RWPE2 (cell line): ENCODE results near the gene LYL1.

Experiments
- ATAC-seq: fragments of 200-7000 bp; cut with Tn5 transposase; 3 replicates; pipeline ENCODE4 v1.9.1; 2021; ENCODE audit warnings: low read depth
- DNase-seq: peaks from one replicate; pipeline ENCODE4 v3.0.0-alpha.2; 2020; ENCODE audit warnings: low spot score
- H3K27ac ChIP-seq: fragments of 450-650 bp; 2 replicates; pipeline ENCODE4 v1.5.1; 2017; ENCODE audit warnings: mild to moderate bottlenecking; ENCODE audit not compliant: poor library complexity, severe bottlenecking
- H3K27me3 ChIP-seq: fragments of 250-450 bp; sonication (Bioruptor Pico); 2 replicates; pipeline ENCODE4 v1.5.1; 2021; ENCODE audit warnings: mild to moderate bottlenecking, moderate library complexity; ENCODE audit not compliant: insufficient read depth, poor library complexity, severe bottlenecking
- H3K36me3 ChIP-seq: fragments of 250-450 bp; sonication (Bioruptor Pico); 2 replicates; pipeline ENCODE4 v1.5.1; 2020; ENCODE audit warnings: low read depth, mild to moderate bottlenecking, moderate library complexity
- H3K4me1 ChIP-seq: fragments of 250-450 bp; sonication (Bioruptor Pico); 2 replicates; pipeline ENCODE4 v1.5.1; 2021; ENCODE audit warnings: mild to moderate bottlenecking, moderate library complexity; ENCODE audit not compliant: insufficient read depth, poor library complexity, severe bottlenecking
- H3K4me3 ChIP-seq: fragments of 250-450 bp; sonication (Bioruptor Pico); 2 replicates; pipeline ENCODE4 v1.5.1; 2021; ENCODE audit warnings: mild to moderate bottlenecking, moderate library complexity; ENCODE audit not compliant: severe bottlenecking
- H3K9me3 ChIP-seq: fragments of 250-450 bp; sonication (Bioruptor Pico); 2 replicates; pipeline ENCODE4 v1.5.1; 2021; ENCODE audit warnings: mild to moderate bottlenecking, moderate library complexity; ENCODE audit not compliant: severe bottlenecking
- TF ChIP-seq, protein P1 (sequence below): fragments of 450-650 bp; IDR thresholded peaks from one replicate; pipeline ENCODE4 v1.5.1; 2017; ENCODE audit warnings: mild to moderate bottlenecking, moderate library complexity; ENCODE audit not compliant: poor library complexity, severe bottlenecking

LYL1 gene

DNA sequence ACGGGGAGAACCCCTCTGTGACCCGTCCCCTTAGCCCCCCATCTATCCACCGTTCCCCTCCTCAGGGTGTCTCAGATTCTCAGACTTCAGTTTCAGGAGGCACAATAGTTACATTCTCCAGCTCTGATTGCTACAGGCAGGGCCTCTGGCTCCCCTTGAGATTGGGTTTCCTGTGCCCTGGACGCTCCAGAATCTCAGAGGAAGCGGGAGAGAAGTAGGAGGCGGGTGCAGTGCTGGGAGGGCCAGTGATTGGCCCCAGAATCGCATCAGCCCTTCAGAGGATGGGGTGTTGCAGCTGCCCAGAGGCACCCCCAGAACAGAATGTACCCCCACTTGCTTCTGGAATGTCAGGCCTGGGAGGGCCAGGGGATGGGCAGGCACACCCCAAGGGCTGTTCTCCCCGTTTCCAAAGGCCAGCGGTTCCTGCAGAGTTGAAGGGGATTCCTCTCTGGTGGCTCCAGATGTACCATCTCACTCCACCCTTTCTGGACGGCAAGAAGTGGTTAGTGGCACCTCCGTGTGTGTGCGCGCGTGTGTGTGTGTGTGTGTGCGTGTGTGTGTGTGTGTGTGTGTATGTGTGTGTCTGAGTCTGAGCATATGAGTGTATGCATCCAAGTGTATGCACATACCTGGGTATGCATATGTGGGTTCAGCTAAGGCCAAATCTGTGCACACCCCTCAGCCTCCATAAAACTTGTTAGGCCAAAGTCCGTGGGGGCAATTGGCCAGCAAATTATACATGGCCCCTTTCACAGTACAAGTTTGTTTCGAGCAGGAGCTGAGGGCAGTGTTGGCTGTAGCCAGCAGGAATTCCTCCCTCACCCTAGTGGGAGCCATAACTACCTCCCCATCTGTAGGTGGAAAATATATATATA, 35.5 kb downstream of the LYL1 start:
- Histone ChIP-seq H3K36me3 (no peaks in the 10 kb centered on the region), H3K4me1 (no peaks in the 10 kb centered on the region), H3K27me3 (no peaks in the 10 kb centered on the region), H3K27ac (no peak overlapping the region), H3K9me3 (no peaks in the 10 kb centered on the region), H3K4me3 (no peak overlapping the region)
- no peak for DNase-seq
- TF ChIP-seq, protein P1, sequence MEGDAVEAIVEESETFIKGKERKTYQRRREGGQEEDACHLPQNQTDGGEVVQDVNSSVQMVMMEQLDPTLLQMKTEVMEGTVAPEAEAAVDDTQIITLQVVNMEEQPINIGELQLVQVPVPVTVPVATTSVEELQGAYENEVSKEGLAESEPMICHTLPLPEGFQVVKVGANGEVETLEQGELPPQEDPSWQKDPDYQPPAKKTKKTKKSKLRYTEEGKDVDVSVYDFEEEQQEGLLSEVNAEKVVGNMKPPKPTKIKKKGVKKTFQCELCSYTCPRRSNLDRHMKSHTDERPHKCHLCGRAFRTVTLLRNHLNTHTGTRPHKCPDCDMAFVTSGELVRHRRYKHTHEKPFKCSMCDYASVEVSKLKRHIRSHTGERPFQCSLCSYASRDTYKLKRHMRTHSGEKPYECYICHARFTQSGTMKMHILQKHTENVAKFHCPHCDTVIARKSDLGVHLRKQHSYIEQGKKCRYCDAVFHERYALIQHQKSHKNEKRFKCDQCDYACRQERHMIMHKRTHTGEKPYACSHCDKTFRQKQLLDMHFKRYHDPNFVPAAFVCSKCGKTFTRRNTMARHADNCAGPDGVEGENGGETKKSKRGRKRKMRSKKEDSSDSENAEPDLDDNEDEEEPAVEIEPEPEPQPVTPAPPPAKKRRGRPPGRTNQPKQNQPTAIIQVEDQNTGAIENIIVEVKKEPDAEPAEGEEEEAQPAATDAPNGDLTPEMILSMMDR = no peak
- no peak for ATAC-seq

DNA sequence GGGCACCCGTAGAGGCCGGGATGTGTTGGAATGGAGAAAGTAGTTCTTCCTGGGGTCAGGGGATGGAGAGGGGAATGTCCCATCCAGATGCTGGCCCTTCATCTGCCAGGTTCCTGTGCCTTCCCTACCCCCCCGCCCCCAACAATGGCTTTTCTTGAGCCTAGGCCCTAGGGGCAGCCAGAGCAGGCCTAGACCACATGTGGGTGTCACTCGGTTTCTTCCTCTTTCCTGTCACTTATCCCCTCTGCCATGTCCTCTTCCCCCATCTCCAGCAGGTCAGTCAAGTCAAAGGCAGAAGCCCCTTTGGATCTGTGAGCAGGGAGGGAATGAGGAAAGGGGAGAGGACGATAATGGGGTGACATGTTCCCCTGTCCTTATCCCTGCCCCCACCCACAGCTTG, 36.4 kb downstream of the LYL1 start:
- Histone ChIP-seq H3K9me3 (no peaks in the 10 kb centered on the region), H3K36me3 (no peaks in the 10 kb centered on the region), H3K4me1 (no peaks in the 10 kb centered on the region), H3K4me3 (no peak overlapping the region), H3K27me3 (no peaks in the 10 kb centered on the region), H3K27ac (no peak overlapping the region)
- ATAC-seq (no peak), DNase-seq (no peak)
- TF ChIP-seq, protein P1 = no peak

DNA sequence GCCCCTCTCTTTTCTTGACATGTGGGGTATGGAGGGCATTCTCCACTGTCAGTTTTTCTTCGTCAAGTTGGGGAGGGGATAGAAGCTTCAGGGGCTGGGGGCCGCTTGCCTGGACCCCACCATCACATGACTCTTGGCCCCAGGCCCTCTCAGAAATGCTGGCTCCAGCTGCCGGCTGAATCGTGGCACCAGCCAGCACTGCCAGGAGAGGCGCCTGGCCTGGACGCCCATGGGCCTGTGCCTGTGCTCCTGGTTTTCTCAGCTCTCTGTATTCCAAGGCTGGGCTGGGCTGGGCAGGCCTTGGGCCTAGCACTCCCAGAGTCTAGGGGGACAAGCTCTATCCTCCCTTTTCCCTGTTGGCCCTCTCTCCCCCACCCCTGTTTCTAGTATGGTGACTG, 38.6 kb downstream of the LYL1 start:
- no peak for ATAC-seq
- Histone ChIP-seq H3K27me3 (no peaks in the 10 kb centered on the region), H3K9me3 (no peaks in the 10 kb centered on the region), H3K36me3 (no peaks in the 10 kb centered on the region), H3K4me1 (peaks cover 11% of the 10 kb centered on the region), H3K4me3 (no peak overlapping the region), H3K27ac (no peak overlapping the region)
- TF ChIP-seq, protein P1 = no peak
- DNase-seq = no peak

DNA sequence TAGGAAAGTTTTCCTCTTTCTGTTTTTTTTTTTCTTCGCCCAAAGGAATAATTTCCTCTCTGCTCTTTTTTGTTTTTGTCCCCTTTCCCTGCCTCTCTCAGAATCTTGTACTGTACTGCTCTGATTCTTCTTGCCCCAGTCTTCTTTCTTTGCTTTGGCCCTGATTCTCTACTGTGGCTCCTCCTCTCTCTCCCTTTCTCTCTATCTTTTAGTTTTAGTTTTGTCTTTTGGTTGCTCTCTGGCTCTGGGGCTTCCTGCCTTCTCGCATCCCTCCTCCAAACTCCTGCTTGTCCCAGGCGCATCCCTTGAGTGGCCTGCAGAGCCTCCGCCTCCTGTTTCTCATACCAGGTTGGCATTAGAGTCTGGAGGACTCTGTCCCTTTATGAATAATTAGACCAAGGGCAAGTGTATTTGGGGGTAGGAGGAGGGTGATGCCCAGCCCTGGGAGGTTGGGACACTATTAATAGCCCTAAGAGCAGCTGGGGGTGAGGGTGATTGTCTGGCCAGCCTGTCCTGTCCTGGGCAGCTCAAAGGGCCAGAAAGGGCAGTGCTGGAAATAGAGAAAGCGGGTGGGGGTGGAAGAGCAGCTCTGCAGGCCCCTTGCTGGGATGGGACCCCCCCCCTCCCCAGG, 39.1 kb downstream of the LYL1 start:
- no peak for ATAC-seq
- Histone ChIP-seq H3K27me3 (no peaks in the 10 kb centered on the region), H3K36me3 (no peaks in the 10 kb centered on the region), H3K4me1 (peaks cover 11% of the 10 kb centered on the region), H3K27ac (no peak overlapping the region), H3K4me3 (no peak overlapping the region), H3K9me3 (no peaks in the 10 kb centered on the region)
- no peak for DNase-seq
- TF ChIP-seq, protein P1 = no peak

DNA sequence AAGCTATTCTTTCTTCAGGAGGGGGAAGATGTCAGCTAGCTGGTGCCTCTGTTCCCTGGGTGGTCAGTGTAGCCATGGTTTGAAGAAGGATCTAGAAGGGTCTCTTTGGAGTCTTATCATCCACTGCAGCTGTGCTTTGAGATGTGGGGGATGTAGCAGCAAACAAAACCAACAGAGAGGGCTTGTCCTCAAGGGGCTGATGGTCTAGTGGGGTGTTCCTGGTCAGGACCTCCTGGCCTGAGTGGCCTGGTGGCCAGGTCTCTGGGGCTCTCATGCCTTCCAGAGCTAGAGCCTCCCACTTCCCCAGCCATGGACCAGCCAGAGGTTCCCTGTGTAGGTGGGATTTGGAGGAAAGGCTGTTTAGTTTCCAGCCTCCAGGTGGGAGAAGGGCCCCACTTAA, 40.3 kb downstream of the LYL1 start:
- no peak for ATAC-seq
- no peaks in the 10 kb centered on the region for H3K27me3 ChIP-seq
- H3K36me3 ChIP-seq = no peaks in the 10 kb centered on the region
- no peak overlapping the region for H3K27ac ChIP-seq
- H3K4me1 ChIP-seq = peaks cover 11% of the 10 kb centered on the region
- no peaks in the 10 kb centered on the region for H3K9me3 ChIP-seq
- no peak overlapping the region for H3K4me3 ChIP-seq
- no peak for DNase-seq
- TF ChIP-seq, protein P1 = no peak
